ENCODE measurements around the gene FMN1. TPM values are rescaled to one million over a fixed set of nuclear protein-coding genes. Genes with fewer than 3 reads are reported as not detected.

The FMN1 gene
- total and polyA plus RNA-seq, 2 of the 13 experiments (the other 11 are each of a cell fraction or from before 2014, with no cell fraction given), result 0.20 to 0.60 TPM

GRCh38 chr15:33076937-33077336 is 117.6 kb downstream of the FMN1 start:
- in situ Hi-C loops (cut with HindIII; ENCODE audit: extremely low pct_ligation_motif_present, low pct_unique_long_range_greater_than_20kb), result no loop called here

More at GRCh38 chr15:33076937-33077336, 117.6 kb downstream of the FMN1 start:
- CTCF ChIA-PET (ENCODE audit: low intra/inter-chr PET ratio, low total read pairs), result no interaction called here
- Histone ChIP-seq H2AFZ (ENCODE audit: low read length) (no peak overlapping the region), H3K4me2 (ENCODE audit: low read depth, low read length) (no peak overlapping the region), H3K79me2 (ENCODE audit: insufficient read depth, low read length) (no peaks in the 10 kb centered on the region), H3K4me3 (replicated peaks in 1 of 3; ENCODE audit: insufficient read depth in 1 of 3, low read depth in 2 of 3, low read length in 3 of 3) (no peak overlapping the region), H3K36me3 (replicated peaks in 1 of 2; ENCODE audit: control insufficient read depth in 1 of 2, insufficient read depth in 2 of 2, low read length in 2 of 2) (no peaks in the 10 kb centered on the region), H4K20me1 (ENCODE audit: insufficient read depth, low read length) (no peaks in the 10 kb centered on the region), H3K27me3 (ENCODE audit: control insufficient read depth in 1 of 2, insufficient read depth in 2 of 2, low read length in 2 of 2) (peaks cover 0 to 3% of the 10 kb centered on the region in 2 experiments; a peak in 1 of 5 replicates), H3K4me1 (ENCODE audit: insufficient read depth, low read length) (peaks cover under 1% of the 10 kb centered on the region; the same call in 1 of the 2 replicates), H3K9ac (ENCODE audit: insufficient read depth, low read depth, low read length) (no peak overlapping the region), H3K27ac (ENCODE audit: extremely low read length, insufficient read depth, low read length) (no peak overlapping the region), H3K9me3 (ENCODE audit: low read length) (no peaks in the 10 kb centered on the region)
- ATAC-seq (no peak), FAIRE-seq (no peak), DNase-seq (ENCODE audit: low spot score) (no peak)
- POLR2A ChIA-PET, result no interaction called here
- intact Hi-C loops (cut with micrococcal nuclease; ENCODE audit: unreplicated experiment), result no loop called here
- TF ChIP-seq ZNF33A (CRISPR knock-in tag; IDR thresholded peaks at IDR 0.05; ENCODE audit: borderline replicate concordance) (no peak), XBP1 (CRISPR knock-in tag; IDR thresholded peaks at IDR 0.05) (no peak), ZNF510 (CRISPR knock-in tag; IDR thresholded peaks at IDR 0.05; ENCODE audit: low read depth) (no peak), GATAD1 (CRISPR knock-in tag; IDR thresholded peaks at IDR 0.05) (no peak), ZFYVE20 (CRISPR knock-in tag; IDR thresholded peaks at IDR 0.05; ENCODE audit: borderline replicate concordance, low read depth) (no peak), ZNF619 (CRISPR knock-in tag; IDR thresholded peaks at IDR 0.05) (no peak), ZNF580 (CRISPR knock-in tag; IDR thresholded peaks at IDR 0.05; ENCODE audit: borderline replicate concordance, low read depth) (no peak), FOXO4 (CRISPR knock-in tag; conservative IDR thresholded peaks at IDR 0.05) (no peak), ZNF672 (CRISPR knock-in tag; IDR thresholded peaks at IDR 0.05) (no peak), PHB2 (IDR thresholded peaks at IDR 0.05; ENCODE audit: partially characterized antibody) (no peak), STAG1 (CRISPR knock-in tag; IDR thresholded peaks at IDR 0.05) (no peak), ZUFSP (CRISPR knock-in tag; IDR thresholded peaks at IDR 0.05; ENCODE audit: borderline replicate concordance) (no peak), ZNF652 (CRISPR knock-in tag; IDR thresholded peaks at IDR 0.05; ENCODE audit: borderline replicate concordance, low read depth) (no peak), KLF12 (CRISPR knock-in tag; IDR thresholded peaks at IDR 0.05; ENCODE audit: borderline replicate concordance) (no peak), DMAP1 (CRISPR knock-in tag; IDR thresholded peaks at IDR 0.05) (no peak), NR2F1 (CRISPR knock-in tag; IDR thresholded peaks at IDR 0.05) (no peak), TMF1 (CRISPR knock-in tag; IDR thresholded peaks at IDR 0.05; ENCODE audit: low read depth) (no peak)
- 51% methylated on average over 7 of the region's 7 CpGs for WGBS (ENCODE audit: low lambda C conversion rate)
- BruUV-seq (replicated peaks), result no TSS peak

Data from HepG2 (cell line).